NCI-H2029 (cell line): ENCODE measurements around the gene PLD3.
"Not testable (repeated sequence)": the region's sequence is repeated elsewhere in the genome, so short reads cannot be mapped to it uniquely, and the experiment has no call there.

Experiments
- DNase-seq: peaks from one replicate; lab custom pipeline; 2025; lab: John Stamatoyannopoulos, UW

Gene PLD3

GRCh38 chr19:40332669-40333068, 15.8 kb upstream of the PLD3 start:
- DNase-seq = no peak

DNA sequence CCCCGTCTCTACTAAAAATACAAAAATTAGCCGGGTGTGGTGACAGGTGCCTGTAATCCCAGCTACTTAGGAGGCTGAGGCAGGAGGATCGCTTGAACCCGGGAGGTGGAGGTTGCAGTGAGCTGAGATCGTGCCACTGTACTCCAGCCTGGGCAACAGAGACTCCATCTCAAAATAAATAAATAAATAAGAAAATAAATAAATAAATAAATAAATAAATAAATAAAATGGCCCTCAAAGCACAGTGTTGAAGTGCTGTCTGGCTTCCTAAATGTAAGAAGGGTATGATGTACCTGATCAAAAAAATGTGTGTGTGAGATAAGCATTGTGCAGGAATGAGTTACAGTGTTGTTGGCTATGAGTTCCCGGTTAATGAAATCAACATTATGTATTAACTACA, 15.4 kb upstream of the PLD3 start:
- DNase-seq = not testable (repeated sequence)

GRCh38 chr19:40335101-40335500, 13.4 kb upstream of the PLD3 start:
- no peak for DNase-seq

DNA sequence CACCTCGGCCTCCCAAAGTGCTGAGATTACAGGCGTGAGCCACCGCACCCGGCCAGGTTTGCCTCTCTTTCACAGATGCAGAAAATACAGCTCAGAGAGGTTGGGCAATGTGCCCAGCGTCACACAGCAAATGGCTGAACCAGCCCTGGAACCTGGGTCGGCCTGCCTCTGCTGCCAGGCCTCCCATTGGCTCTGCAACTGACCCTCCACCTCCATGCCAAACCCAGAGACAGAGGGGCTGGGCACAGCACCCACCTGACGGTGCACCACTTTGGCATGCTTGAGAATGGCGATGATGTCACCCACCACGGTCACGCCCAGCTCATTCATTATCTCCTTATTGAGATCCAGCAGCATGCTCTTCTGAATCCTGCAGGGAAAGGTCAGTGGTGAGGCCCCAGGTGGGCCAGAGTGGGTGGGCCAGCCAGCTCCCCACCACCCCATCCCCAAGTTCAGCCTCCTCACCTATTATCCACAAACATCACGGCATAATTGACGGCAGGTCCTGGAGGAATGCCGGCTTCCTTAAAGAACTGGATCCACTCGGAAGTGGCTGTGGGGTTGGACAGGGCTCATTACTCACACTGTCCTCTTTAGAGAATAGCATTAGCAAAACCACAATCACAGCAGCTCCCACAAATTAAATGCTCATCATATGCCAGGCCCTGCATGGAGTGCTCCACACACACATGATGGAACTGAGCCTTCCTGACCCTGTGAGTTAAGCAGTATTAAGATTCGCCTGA, 12.5 kb upstream of the PLD3 start:
- DNase-seq = no peak

- no peak for DNase-seq
These were observed 11.9 kb upstream of the PLD3 start for GRCh38 chr19:40336601-40336900.

- DNase-seq = no peak
These were observed 11.4 kb upstream of the PLD3 start for GRCh38 chr19:40337107-40337506.

- no peak for DNase-seq
These were observed 10.9 kb upstream of the PLD3 start for GRCh38 chr19:40337594-40337993.

GRCh38 chr19:40339018-40339728, 9.3 kb upstream of the PLD3 start:
- no peak for DNase-seq

- no peak for DNase-seq
These were observed 6.7 kb upstream of the PLD3 start for GRCh38 chr19:40341601-40342482.

- DNase-seq = no peak
These were observed 5.7 kb upstream of the PLD3 start for GRCh38 chr19:40342644-40343311.

DNA sequence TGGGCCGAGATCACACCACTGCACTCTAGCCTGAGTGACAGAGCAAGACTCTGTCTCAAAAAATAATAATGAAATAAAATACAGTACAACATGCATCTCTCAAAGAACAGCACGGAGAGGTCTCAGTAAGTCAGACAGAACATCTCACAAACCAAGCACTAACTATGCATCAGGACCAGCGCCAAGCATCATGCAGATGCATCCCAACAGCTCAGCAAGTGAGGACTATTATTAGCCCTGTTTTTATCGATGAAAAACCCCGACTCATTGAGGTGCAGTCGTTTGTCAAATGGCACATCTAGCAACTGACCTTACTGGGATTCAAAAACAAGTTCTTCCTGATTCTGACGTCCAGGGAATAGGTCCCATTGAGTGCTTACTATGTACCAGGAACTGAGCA, 4.1 kb upstream of the PLD3 start:
- no peak for DNase-seq

DNA sequence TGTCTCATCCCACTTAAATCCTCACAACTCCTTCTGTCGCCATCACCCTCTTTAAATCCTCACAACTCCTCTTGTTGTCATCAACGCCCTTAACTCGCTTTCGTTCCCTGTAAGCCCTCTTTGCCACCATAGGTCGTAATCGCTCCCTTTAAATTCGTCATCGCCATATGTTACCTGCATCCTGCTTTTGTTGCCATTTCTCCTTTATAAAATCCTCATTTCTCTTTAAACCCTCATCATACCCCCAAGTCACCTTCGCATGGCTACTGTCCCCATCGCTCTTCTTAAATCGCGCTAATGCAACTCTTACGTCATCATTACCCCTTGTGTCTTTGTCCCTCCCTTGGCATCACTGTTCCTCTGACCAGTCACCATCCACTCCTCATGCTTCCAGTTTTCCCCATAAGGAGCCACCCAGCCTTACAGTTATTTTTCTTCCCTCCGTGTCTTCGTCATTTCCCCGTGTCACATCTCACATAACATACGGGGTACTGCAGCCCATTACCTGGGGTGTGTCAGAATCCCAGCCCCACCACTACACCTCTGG, 539 bp downstream of the PLD3 start:
- DNase-seq = peak; percentile 37

DNA sequence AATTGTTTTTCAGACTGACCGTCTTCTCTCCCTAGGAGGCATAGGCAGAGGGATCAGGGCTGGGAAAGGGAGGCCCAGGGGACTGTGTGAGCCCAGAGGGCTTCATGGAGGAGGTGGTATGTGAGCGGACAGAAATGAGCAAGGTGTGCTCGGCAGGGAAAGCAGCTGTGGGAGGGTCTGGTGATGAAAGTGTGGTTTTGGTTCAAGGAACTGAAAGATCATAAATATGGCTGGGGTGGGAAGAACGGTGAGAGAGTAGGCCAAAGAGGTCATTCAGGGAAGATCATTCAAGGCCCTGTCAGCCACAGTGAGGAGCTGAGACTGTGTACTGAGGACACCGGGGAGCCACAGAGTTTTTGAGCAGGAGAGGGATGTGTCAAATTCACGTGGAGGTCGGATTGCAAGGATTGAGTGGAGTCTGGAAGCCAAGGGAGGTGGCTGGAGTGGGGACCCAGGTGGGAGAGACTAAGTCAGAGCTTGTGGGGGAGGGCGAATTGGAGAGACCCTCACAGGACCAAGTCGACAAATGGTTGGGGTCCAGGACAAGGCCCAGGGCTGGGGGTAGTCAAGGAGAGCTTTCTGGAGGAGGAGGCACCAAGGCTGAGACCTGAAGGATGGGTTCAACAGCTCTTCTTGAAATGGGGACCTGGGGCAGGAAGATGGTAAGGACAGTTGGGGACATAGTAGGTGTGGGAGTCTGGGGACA, 7.6 kb downstream of the PLD3 start:
- no peak for DNase-seq

DNA sequence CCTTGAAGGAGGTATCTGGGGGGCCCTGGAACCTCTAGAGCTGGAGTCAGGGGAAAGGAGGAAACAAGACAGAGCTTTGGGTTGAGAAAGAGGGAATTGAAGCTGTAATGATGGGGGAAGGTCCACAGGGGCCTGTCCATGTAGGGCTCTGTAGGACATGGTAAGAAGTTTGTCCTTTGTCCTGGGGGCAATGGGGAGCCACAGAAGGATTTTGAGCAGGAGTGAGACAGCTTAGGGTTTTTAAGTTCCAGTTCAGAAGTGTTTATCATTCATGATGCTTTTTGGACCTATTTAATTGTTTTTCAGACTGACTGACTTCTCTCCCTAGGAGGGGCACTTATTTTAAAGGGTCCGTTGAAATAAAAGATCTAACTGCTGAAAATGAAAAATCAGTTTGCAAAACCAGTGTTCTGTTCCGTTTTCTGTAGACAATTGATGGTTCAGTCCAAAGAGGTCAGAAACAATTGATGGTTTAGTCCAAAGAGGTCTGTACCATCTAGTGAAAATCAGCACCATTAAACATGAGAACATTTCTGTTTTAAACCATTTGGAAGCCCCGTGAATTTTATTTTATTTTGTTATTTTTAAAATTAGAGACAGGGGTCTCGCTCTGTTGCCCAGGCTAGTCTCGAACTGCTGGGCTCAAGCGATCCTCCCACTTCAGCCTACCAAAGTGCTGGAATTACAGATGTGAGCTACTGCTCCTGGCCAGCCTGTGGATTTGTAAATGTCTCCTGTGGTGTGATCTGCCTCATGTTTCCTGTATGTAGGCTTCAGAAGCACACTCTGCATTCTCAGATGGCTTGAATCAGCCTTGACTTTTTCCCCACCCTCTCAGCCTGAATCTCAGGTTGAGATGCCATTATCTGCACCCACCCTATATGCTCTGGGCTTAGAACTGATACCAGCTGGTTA, 8.4 kb downstream of the PLD3 start:
- no peak for DNase-seq

- no peak for DNase-seq
These were observed 9.1 kb downstream of the PLD3 start for GRCh38 chr19:40357640-40358039.

DNA sequence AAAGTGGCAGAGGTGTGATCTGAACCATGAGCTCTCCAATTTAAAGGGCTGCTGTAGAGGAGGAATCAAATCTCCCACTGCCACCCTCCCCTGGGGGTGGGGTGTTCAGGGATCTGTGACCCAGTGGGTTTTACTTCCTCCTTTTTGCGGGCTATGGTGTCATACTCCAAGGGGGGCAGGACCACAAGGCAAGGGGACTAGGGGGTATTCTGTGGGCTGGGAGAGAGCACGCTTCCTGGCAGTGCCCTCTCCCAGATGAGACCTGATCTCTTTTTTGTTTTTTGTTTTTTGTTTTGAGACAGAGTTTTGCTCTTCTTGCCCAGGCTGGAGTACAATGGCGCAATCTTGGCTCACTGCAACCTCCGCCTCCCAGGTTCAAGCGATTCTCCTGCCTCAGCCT, 10.3 kb downstream of the PLD3 start:
- no peak for DNase-seq

DNA sequence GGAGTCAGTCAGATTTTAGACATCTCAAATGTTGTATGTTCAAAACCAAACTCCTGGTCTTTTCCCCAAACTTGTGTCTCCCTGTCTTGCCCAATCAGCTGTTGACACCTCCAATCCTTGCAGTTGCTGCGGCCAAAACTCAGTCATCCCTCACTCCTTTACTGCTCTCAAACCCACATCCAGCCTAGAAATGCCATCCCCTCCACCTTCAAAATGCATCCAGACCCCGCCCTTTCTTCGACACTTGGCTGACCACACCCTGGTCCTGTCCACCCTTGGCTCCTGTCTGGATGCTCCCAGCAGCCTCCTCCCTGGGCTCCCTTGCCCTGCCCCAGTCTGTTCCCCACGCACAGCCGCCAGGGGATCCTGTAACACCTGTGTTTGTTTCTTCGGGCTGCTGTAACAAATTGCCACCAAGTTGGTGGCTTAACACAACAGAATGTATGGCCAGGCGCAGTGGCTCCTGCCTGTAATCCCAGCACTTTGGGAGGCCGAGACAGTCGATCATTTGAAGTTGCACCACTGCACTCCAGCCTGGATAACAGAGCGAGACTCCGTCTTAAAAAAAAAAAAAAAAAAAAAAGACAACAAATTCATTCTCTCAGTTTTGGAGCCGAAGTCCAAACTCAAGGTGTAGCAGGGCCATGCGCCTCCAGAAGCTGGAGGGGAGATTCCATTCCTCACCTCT, 11.7 kb downstream of the PLD3 start:
- DNase-seq = no peak

GRCh38 chr19:40360708-40361241, 12.3 kb downstream of the PLD3 start:
- DNase-seq = no peak

GRCh38 chr19:40362160-40362559, 13.7 kb downstream of the PLD3 start:
- DNase-seq = no peak
